Right lobe of liver (tissue), 4 donors: Measurements from ENCODE around the gene SPAAR.

Source experiments
- CTCF ChIP-seq, 4 donors: fragments of 200-600 bp in 3 of 4; fragments of 450-650 bp in 1 of 4; IDR thresholded peaks; one replicate each; pipeline versions ENCODE4 v1.5.1 to v1.8.0; 2016 to 2022; ENCODE audit warnings: antibody characterized with exemption in 4 of 4, mild to moderate bottlenecking in 2 of 4
- POLR2A ChIP-seq: fragments of 450-650 bp; IDR thresholded peaks from one replicate; pipeline ENCODE4 v1.6.1; 2017; ENCODE audit warnings: antibody characterized with exemption, mild to moderate bottlenecking
- donor health status: DM: no; HTN: no; CAD: no.
- donor health status: DM: no; HTN: no; CAD: no.
- donor health status: DM: no; HTN: yes; CAD: no.

GRCh38 chr9:35933550-35934067, 24.3 kb downstream of the SPAAR start:
- TF ChIP-seq POLR2A (no peak), CTCF (IDR thresholded peaks at IDR 0.05) (no peak)
